Common myeloid progenitor, CD34-positive (primary cell): ENCODE data around the gene SCUBE1.

ENCODE experiments used
- CTCF ChIA-PET: fragments of 350-600 bp; sonication (Branson Sonifier 250); formaldehyde crosslinking; loops from one replicate; lab custom pipeline; 2021; ENCODE audit warnings: antibody characterized with exemption; lab: Charles Lee
- POLR2A ChIA-PET: fragments of 350-600 bp; sonication (Branson Sonifier 250); formaldehyde crosslinking; loops from one replicate; lab custom pipeline; 2021; ENCODE audit warnings: antibody characterized with exemption; lab: Charles Lee
- DNase-seq, 3 donors: peaks; one replicate each; pipeline versions ENCODE4 v3.0.0 to v3.0.0-alpha.2; 2013
- H3K27ac ChIP-seq, 2 experiments: 1 replicate in 1 of 2; 2 replicates in 1 of 2; pipeline ENCODE4 v1.7.0; 2013; ENCODE audit warnings: inconsistent platforms in 2 of 2, low read length in 2 of 2, mild to moderate bottlenecking in 2 of 2, low read depth in 1 of 2, moderate library complexity in 1 of 2; ENCODE audit not compliant: severe bottlenecking in 2 of 2, insufficient read depth in 1 of 2, poor library complexity in 1 of 2
- H3K27me3 ChIP-seq, 5 experiments: replicated peaks in 2 of 5; 1 replicate in 3 of 5; 2 replicates in 2 of 5; pipeline versions ENCODE4 v1.6.1 to v1.7.0; 2013; ENCODE audit warnings: low read length in 4 of 5, mild to moderate bottlenecking in 2 of 5, moderate library complexity in 2 of 5, inconsistent platforms in 1 of 5; ENCODE audit not compliant: insufficient read depth in 5 of 5, control insufficient read depth in 4 of 5
- H3K36me3 ChIP-seq, 4 experiments: 1 replicate in 2 of 4; 2 replicates in 2 of 4; pipeline versions ENCODE4 v1.6.1 to v1.7.0; 2013; ENCODE audit warnings: low read length in 3 of 4, control low read depth in 1 of 4, mild to moderate bottlenecking in 1 of 4; ENCODE audit not compliant: control insufficient read depth in 4 of 4, insufficient read depth in 4 of 4
- H3K4me1 ChIP-seq, 4 experiments: 1 replicate in 3 of 4; 2 replicates in 1 of 4; pipeline versions ENCODE4 v1.6.1 to v1.7.1; 2013; ENCODE audit warnings: low read length in 3 of 4, mild to moderate bottlenecking in 3 of 4, control low read depth in 1 of 4, inconsistent platforms in 1 of 4, moderate library complexity in 1 of 4; ENCODE audit not compliant: control insufficient read depth in 4 of 4, insufficient read depth in 4 of 4; ENCODE audit errors: control extremely low read depth in 1 of 4
- H3K4me3 ChIP-seq, 7 experiments: 1 replicate in 4 of 7; 2 replicates in 3 of 7; pipeline versions ENCODE4 v1.5.1 to v1.7.0; 2013; ENCODE audit warnings: mild to moderate bottlenecking in 7 of 7, low read length in 6 of 7, moderate library complexity in 6 of 7, inconsistent platforms in 2 of 7, low read depth in 2 of 7, control low read depth in 1 of 7; ENCODE audit not compliant: insufficient read depth in 4 of 7, control insufficient read depth in 1 of 7; ENCODE audit errors: extremely low read depth in 1 of 7
- H3K9me3 ChIP-seq, 5 experiments: 1 replicate in 4 of 5; 2 replicates in 1 of 5; pipeline versions ENCODE4 v1.6.1 to v1.7.1; 2013; ENCODE audit warnings: low read length in 4 of 5, mild to moderate bottlenecking in 2 of 5, inconsistent platforms in 1 of 5, low read depth in 1 of 5, moderate library complexity in 1 of 5; ENCODE audit not compliant: control insufficient read depth in 4 of 5, insufficient read depth in 2 of 5; ENCODE audit errors: control extremely low read depth in 1 of 5
- WGBS: methylation state at CpG from one replicate; pipeline ENCODE4 v1.1.5; 2013; ENCODE audit not compliant: insufficient coverage; 5-methylcytosine and 5-hydroxymethylcytosine counted together

Gene SCUBE1

GRCh38 chr22:43205261-43205691 lies 137.9 kb downstream of the SCUBE1 start:
- ChIA-PET POLR2A (no interaction called here), CTCF (no interaction called here)
- H3K27ac ChIP-seq: no peak overlapping the region
- H3K9me3 ChIP-seq: no peaks in the 10 kb centered on the region
- H3K4me3 ChIP-seq: no peak overlapping the region
- H3K4me1 ChIP-seq: peaks cover 0 to 12% (median 5%) of the 10 kb centered on the region in 4 experiments
- H3K36me3 ChIP-seq: no peaks in the 10 kb centered on the region
- 98% methylated on average over 9 of the region's 9 CpGs for WGBS
- peak in 1 of 3 donors; percentile 11 for DNase-seq
- no peaks in the 10 kb centered on the region for H3K27me3 ChIP-seq

- Histone ChIP-seq H3K36me3 (no peaks in the 10 kb centered on the region), H3K27ac (no peak overlapping the region), H3K4me3 (no peak overlapping the region), H3K4me1 (peaks cover 0 to 12% (median 5%) of the 10 kb centered on the region in 4 experiments), H3K9me3 (no peaks in the 10 kb centered on the region), H3K27me3 (no peaks in the 10 kb centered on the region)
- ChIA-PET POLR2A (no interaction called here), CTCF (interaction anchor here (1.0 kb wide), 1 partner anchor 16 kb away, joined by 4 read pairs; no protein-coding TSS in a partner anchor)
- WGBS: 88% methylated on average over 12 of the region's 20 CpGs
- no peak for DNase-seq
These were observed 139.6 kb downstream of the SCUBE1 start for GRCh38 chr22:43203471-43203981.

- Histone ChIP-seq H3K27ac (no peak overlapping the region), H3K4me3 (no peak overlapping the region), H3K27me3 (no peaks in the 10 kb centered on the region), H3K36me3 (no peaks in the 10 kb centered on the region), H3K4me1 (peaks cover 0 to 12% (median 5%) of the 10 kb centered on the region in 4 experiments), H3K9me3 (no peaks in the 10 kb centered on the region)
- no peak for DNase-seq
- POLR2A ChIA-PET: no interaction called here
- CTCF ChIA-PET: interaction anchor here (0.6 kb wide), 1 partner anchor 1993 kb away, joined by 3 read pairs; no protein-coding TSS in a partner anchor
- WGBS: 96% methylated on average over 11 of the region's 13 CpGs
These were observed 140.3 kb downstream of the SCUBE1 start for GRCh38 chr22:43202756-43203410.

GRCh38 chr22:43202326-43202725 lies 140.8 kb downstream of the SCUBE1 start:
- DNase-seq: no peak
- Histone ChIP-seq H3K27ac (no peak overlapping the region), H3K4me3 (no peak overlapping the region), H3K9me3 (no peaks in the 10 kb centered on the region), H3K36me3 (no peaks in the 10 kb centered on the region), H3K27me3 (no peaks in the 10 kb centered on the region), H3K4me1 (peaks cover 0 to 12% (median 6%) of the 10 kb centered on the region in 4 experiments)
- WGBS: 90% methylated on average over 5 of the region's 10 CpGs
- ChIA-PET POLR2A (no interaction called here), CTCF (interaction anchor here (0.6 kb wide), 1 partner anchor 1993 kb away, joined by 3 read pairs; no protein-coding TSS in a partner anchor)

- ChIA-PET CTCF (no interaction called here), POLR2A (no interaction called here)
- no peaks in the 10 kb centered on the region for H3K27me3 ChIP-seq
These were observed 141.5 kb downstream of the SCUBE1 start for GRCh38 chr22:43201486-43202219.

GRCh38 chr22:43200555-43200954 lies 142.6 kb downstream of the SCUBE1 start:
- Histone ChIP-seq H3K9me3 (no peaks in the 10 kb centered on the region), H3K27ac (no peak overlapping the region), H3K4me1 (peaks cover 0 to 4% (median under 1%) of the 10 kb centered on the region in 4 experiments), H3K27me3 (no peaks in the 10 kb centered on the region), H3K36me3 (no peaks in the 10 kb centered on the region), H3K4me3 (no peak overlapping the region)
- 94% methylated on average over 10 of the region's 13 CpGs for WGBS
- CTCF ChIA-PET: interaction anchor here (1.3 to 1.9 kb wide), 2 partner anchors 11 to 13 kb away, joined by 3 to 4 read pairs; partner anchors contain the start of gene TTLL12
- no peak for DNase-seq
- POLR2A ChIA-PET: no interaction called here

More at GRCh38 chr22:43201486-43202219, 141.5 kb downstream of the SCUBE1 start:
- H3K36me3 ChIP-seq: no peaks in the 10 kb centered on the region
- no peak overlapping the region for H3K27ac ChIP-seq
- no peak overlapping the region for H3K4me3 ChIP-seq
- peaks cover 0 to 10% (median 4%) of the 10 kb centered on the region in 4 experiments for H3K4me1 ChIP-seq
- 97% methylated on average over 24 of the region's 26 CpGs for WGBS
- DNase-seq: no peak
- H3K9me3 ChIP-seq: no peaks in the 10 kb centered on the region
